Measurements from ENCODE around the gene TMC3.

DNA sequence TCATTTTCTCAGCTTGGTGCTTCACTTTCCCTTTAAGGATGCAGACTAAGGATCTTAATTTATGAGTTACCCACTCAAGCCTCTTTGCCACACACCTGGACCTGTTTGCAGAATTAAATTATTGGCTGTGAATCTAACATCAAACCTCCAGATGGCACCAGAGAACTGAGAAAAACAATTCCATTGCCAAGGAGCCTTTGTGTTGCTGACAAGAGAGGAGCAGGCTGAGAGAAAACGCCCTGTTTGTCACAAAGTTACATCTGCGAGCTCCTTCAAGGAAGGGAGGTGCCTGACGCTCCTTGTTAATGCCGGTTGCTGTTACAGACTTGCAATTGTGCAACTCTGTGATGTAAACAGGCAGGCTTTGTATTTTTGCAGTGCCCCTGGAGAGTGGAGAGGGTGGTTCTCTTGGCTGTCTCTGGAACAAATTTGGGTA, 36.3 kb upstream of the TMC3 start:
- TF ChIP-seq, protein P1, sequence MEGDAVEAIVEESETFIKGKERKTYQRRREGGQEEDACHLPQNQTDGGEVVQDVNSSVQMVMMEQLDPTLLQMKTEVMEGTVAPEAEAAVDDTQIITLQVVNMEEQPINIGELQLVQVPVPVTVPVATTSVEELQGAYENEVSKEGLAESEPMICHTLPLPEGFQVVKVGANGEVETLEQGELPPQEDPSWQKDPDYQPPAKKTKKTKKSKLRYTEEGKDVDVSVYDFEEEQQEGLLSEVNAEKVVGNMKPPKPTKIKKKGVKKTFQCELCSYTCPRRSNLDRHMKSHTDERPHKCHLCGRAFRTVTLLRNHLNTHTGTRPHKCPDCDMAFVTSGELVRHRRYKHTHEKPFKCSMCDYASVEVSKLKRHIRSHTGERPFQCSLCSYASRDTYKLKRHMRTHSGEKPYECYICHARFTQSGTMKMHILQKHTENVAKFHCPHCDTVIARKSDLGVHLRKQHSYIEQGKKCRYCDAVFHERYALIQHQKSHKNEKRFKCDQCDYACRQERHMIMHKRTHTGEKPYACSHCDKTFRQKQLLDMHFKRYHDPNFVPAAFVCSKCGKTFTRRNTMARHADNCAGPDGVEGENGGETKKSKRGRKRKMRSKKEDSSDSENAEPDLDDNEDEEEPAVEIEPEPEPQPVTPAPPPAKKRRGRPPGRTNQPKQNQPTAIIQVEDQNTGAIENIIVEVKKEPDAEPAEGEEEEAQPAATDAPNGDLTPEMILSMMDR (IDR thresholded peaks at IDR 0.05): peak in 3 of 7 experiments; percentile 27 to 33 (median 33)
- TF ChIP-seq EP300 (IDR thresholded peaks at IDR 0.05): no peak

Measured in stomach (tissue), 4 donors.